K562 (cell line): ENCODE data around the gene NRXN2. TPM values are rescaled to one million over a fixed set of nuclear protein-coding genes. Genes with fewer than 3 reads are reported as not detected.

Source experiments
- ATAC-seq: fragments of 200-7000 bp; cut with Tn5 transposase; 3 replicates; pipeline ENCODE4 v1.9.1; 2020; ENCODE audit warnings: moderate library complexity
- BruUV-seq: library from RNA; stranded (reverse); fragments of 400-500 nt; replicated peaks from 2 replicates; lab custom pipeline; 2021; lab: Mats Ljungman, UMichigan
- CTCF ChIA-PET: fragments of 300-600 bp; formaldehyde crosslinking; extraction: SDS; loops from one replicate; lab custom pipeline; 2021; ENCODE audit warnings: low intra/inter-chr PET ratio; lab: Yijun Ruan, JAX
- POLR2A ChIA-PET: fragments of 300-600, 350-650 bp; sonication (Branson Sonifier 250); formaldehyde crosslinking; extraction: SDS; loops from one replicate; lab custom pipeline; 2021; ENCODE audit warnings: antibody characterized with exemption, inconsistent platforms; lab: Yijun Ruan, JAX
- DNase-seq, 4 experiments: peaks; one replicate each; pipeline versions ENCODE4 v3.0.0 to v3.0.0-alpha.2; 2011 to 2018; ENCODE audit warnings: low spot score in 3 of 4, mixed read lengths in 3 of 4; ENCODE audit errors: extremely low read depth in 1 of 4
- FAIRE-seq: peaks from 2 replicates; lab custom pipeline; 2011; peaks lifted over from hg19 to GRCh38; lab: Jason Lieb, UNC
- H2AFZ ChIP-seq: 2 replicates; pipeline ENCODE4 v1.6.0; 2011; ENCODE audit warnings: low read depth, low read length, control low read depth, inconsistent platforms
- H3K27ac ChIP-seq: fragments of 200-600 bp; 3 replicates; pipeline ENCODE4 v1.8.0; 2011; ENCODE audit warnings: low read depth, mild to moderate bottlenecking, control low read depth, inconsistent platforms, low read length, moderate library complexity, mixed read lengths; ENCODE audit errors: extremely low read depth
- H3K27me3 ChIP-seq, 2 experiments: fragments of 300-600 bp in 1 of 2; 2 replicates in 1 of 2; 3 replicates in 1 of 2; pipeline versions ENCODE4 v1.6.0 to v1.8.0; 2011; ENCODE audit warnings: inconsistent platforms in 2 of 2, low read length in 2 of 2, mild to moderate bottlenecking in 1 of 2, mixed read lengths in 1 of 2, moderate library complexity in 1 of 2; ENCODE audit not compliant: control insufficient read depth in 2 of 2, insufficient read depth in 2 of 2
- H3K36me3 ChIP-seq: fragments of 300-600 bp; 3 replicates; pipeline ENCODE4 v1.8.0; 2011; ENCODE audit warnings: mild to moderate bottlenecking, low read length, inconsistent platforms; ENCODE audit not compliant: control insufficient read depth, insufficient read depth
- H3K4me1 ChIP-seq, 2 experiments: fragments of 200-600 bp in 1 of 2; replicated peaks in 1 of 2; 2 replicates in 1 of 2; 3 replicates in 1 of 2; pipeline versions ENCODE4 v1.5.1 to v1.8.0; 2011; ENCODE audit warnings: inconsistent platforms in 2 of 2, low read length in 2 of 2, mild to moderate bottlenecking in 1 of 2, mixed read lengths in 1 of 2, moderate library complexity in 1 of 2; ENCODE audit not compliant: control insufficient read depth in 2 of 2, insufficient read depth in 2 of 2
- H3K4me2 ChIP-seq: 2 replicates; pipeline ENCODE4 v1.6.1; 2011; ENCODE audit warnings: low read length, control low read depth, inconsistent platforms, mixed read lengths; ENCODE audit not compliant: insufficient read depth
- H3K4me3 ChIP-seq: fragments of 200-600 bp; sonication (generic), shearing (Covaris generic); 2 replicates; pipeline ENCODE4 v1.5.1; 2016; ENCODE audit warnings: control low read depth, inconsistent platforms
- H3K79me2 ChIP-seq: fragments of 200-600 bp; 3 replicates; pipeline ENCODE4 v1.8.0; 2011; ENCODE audit warnings: low read length, inconsistent platforms; ENCODE audit not compliant: control insufficient read depth, insufficient read depth
- H3K9ac ChIP-seq, 2 experiments: 2 replicates each; pipeline versions ENCODE4 v1.6.0 to v1.6.1; 2011; ENCODE audit warnings: low read depth in 2 of 2, low read length in 2 of 2, control low read depth in 1 of 2, inconsistent platforms in 1 of 2, mild to moderate bottlenecking in 1 of 2, mixed read lengths in 1 of 2; ENCODE audit not compliant: insufficient read depth in 1 of 2
- H3K9me1 ChIP-seq: one replicate; pipeline ENCODE4 v1.6.0; 2011; ENCODE audit warnings: inconsistent platforms, mild to moderate bottlenecking, low read length, moderate library complexity; ENCODE audit not compliant: control insufficient read depth, insufficient read depth
- H3K9me3 ChIP-seq: replicated peaks from 2 replicates; pipeline ENCODE4 v1.5.1; 2011; ENCODE audit warnings: low read depth, low read length, inconsistent platforms; ENCODE audit not compliant: control insufficient read depth, insufficient read depth
- H4K20me1 ChIP-seq: replicated peaks from 2 replicates; pipeline ENCODE4 v1.6.1; 2011; ENCODE audit warnings: low read length, inconsistent platforms, mixed read lengths; ENCODE audit not compliant: control insufficient read depth, insufficient read depth
- ADNP ChIP-seq: fragments of 200-800 bp; sonication (Bioruptor generic); IDR thresholded peaks from 2 replicates; pipeline ENCODE4 v1.6.1; 2016; ENCODE audit warnings: missing genetic modification characterization, missing compliant biosample characterization
- CBFA2T2 ChIP-seq: fragments of 450-650 bp; conservative IDR thresholded peaks from 2 replicates; pipeline ENCODE4 v1.6.1; 2017; ENCODE audit warnings: mild to moderate bottlenecking
- CXXC5 ChIP-seq: fragments of 250-450 bp; sonication (Bioruptor Pico); IDR thresholded peaks from 2 replicates; pipeline ENCODE4 v1.8.0; 2022; ENCODE audit warnings: inconsistent platforms, mild to moderate bottlenecking, moderate library complexity
- DPF2 ChIP-seq: fragments of 450-650 bp; IDR thresholded peaks from 2 replicates; pipeline ENCODE4 v1.6.1; 2016
- E2F5 ChIP-seq: sonication (generic); formaldehyde crosslinking; IDR thresholded peaks from 2 replicates; pipeline ENCODE4 v1.8.0; 2022; ENCODE audit warnings: mild to moderate bottlenecking, missing genetic modification reagents
- EHMT2 ChIP-seq: fragments of 450-650 bp; IDR thresholded peaks from 2 replicates; pipeline ENCODE4 v1.6.1; 2018; ENCODE audit warnings: antibody characterized with exemption
- FOXM1 ChIP-seq, 2 experiments: fragments of 450-650 bp in 1 of 2; sonication (generic) in 1 of 2; formaldehyde crosslinking in 1 of 2; IDR thresholded peaks; 2 replicates each; pipeline versions ENCODE4 v1.6.1 to v1.9.0; 2017 to 2022; ENCODE audit warnings: low read depth in 2 of 2, mild to moderate bottlenecking in 2 of 2, missing genetic modification reagents in 1 of 2, moderate library complexity in 1 of 2
- GABPB1 ChIP-seq: sonication (generic); formaldehyde crosslinking; IDR thresholded peaks from 2 replicates; pipeline ENCODE4 v1.8.0; 2022; ENCODE audit warnings: mild to moderate bottlenecking, missing genetic modification reagents
- PTTG1 ChIP-seq: fragments of 450-650 bp; IDR thresholded peaks from 2 replicates; pipeline ENCODE4 v1.6.1; 2016; ENCODE audit warnings: low read depth, mild to moderate bottlenecking, missing genetic modification characterization, missing compliant biosample characterization
- RNF219 ChIP-seq: fragments of 250-450 bp; sonication (Bioruptor Pico); IDR thresholded peaks from 2 replicates; pipeline ENCODE4 v1.5.0; 2022; ENCODE audit warnings: mild to moderate bottlenecking
- RREB1 ChIP-seq: fragments of 250-450 bp; sonication (Bioruptor Pico); IDR thresholded peaks from 2 replicates; pipeline ENCODE4 v1.4.0; 2020
- SRF ChIP-seq, 2 experiments: fragments of 250-450, 450-650 bp in 1 of 2; sonication (Bioruptor Pico) in 1 of 2; sonication (generic) in 1 of 2; formaldehyde crosslinking; IDR thresholded peaks; 2 replicates each; pipeline versions ENCODE4 v1.5.0 to v1.5.1; 2020 to 2022; ENCODE audit warnings: mild to moderate bottlenecking in 1 of 2, missing genetic modification reagents in 1 of 2
- STAG1 ChIP-seq: sonication (generic); formaldehyde crosslinking; IDR thresholded peaks from 2 replicates; pipeline ENCODE4 v1.5.0; 2020; ENCODE audit warnings: missing genetic modification reagents, borderline replicate concordance
- ZNF239 ChIP-seq: fragments of 250-450 bp; sonication (Bioruptor Pico); IDR thresholded peaks from 2 replicates; pipeline ENCODE4 v1.4.0; 2020; ENCODE audit warnings: mild to moderate bottlenecking
- WGBS: fragments of 100-300 bp; shearing (Covaris generic); methylation state at CpG from one replicate; pipeline ENCODE4 v1.1.6; 2016; ENCODE audit warnings: low coverage, mixed read lengths; ENCODE audit not compliant: insufficient coverage; ENCODE audit errors: missing lambda C conversion rate; 5-methylcytosine and 5-hydroxymethylcytosine counted together
- in situ Hi-C: fragments of 300-500 bp; cut with MboI; formaldehyde crosslinking; loops from 4 replicates; pipeline ENCODE4 v1.15.0; 2018; ENCODE audit warnings: inconsistent platforms, mixed read lengths
- intact Hi-C: fragments of 100-400 bp; cut with micrococcal nuclease; formaldehyde crosslinking; loops from 2 replicates; pipeline ENCODE4 v1.14.2; 2022
- polyA plus RNA-seq, 8 experiments: library from polyadenylated mRNA; depleted of rRNA in 4 of 8; stranded (reverse) in 5 of 8; unstranded in 3 of 8; fragments of >200 nt; fragmentation: Nextera tagmentation in 2 of 8; fragmentation: Illumina TruSeq in 1 of 8; extraction: Ambion mirVana in 2 of 8; extraction: Trizol in 1 of 8; gene quantifications; 2 replicates each; pipeline versions ENCODE4 v1.2.1 to v1.2.3, GENCODE V29; 2011 to 2014; ENCODE audit warnings: inconsistent platforms in 1 of 8, missing spikeins in 1 of 8
- total RNA-seq, 7 experiments: library from RNA; depleted of rRNA in 6 of 7; stranded (reverse); fragments of >200 nt in 6 of 7; fragmentation: Illumina TruSeq in 2 of 7; extraction: Trizol in 2 of 7; gene quantifications; 2 replicates each; pipeline versions ENCODE4 v1.2.1 to v1.2.3, GENCODE V29; 2011 to 2021; ENCODE audit warnings: low replicate concordance in 1 of 7

The NRXN2 gene
- total and polyA plus RNA-seq, 9 of the 15 experiments (the other 6 are each of a cell fraction or from before 2014, with no cell fraction given) = 0.07 to 0.47 (median 0.15) TPM; not detected in 4

- no peak overlapping the region for H3K4me2 ChIP-seq
- ATAC-seq = peak; percentile 60
- H3K9me1 ChIP-seq = no peaks in the 10 kb centered on the region
- CTCF ChIA-PET = interaction anchor here (0.6 to 0.8 kb wide), 2 partner anchors 52 to 86 kb away, joined by 3 to 4 read pairs; no protein-coding TSS in a partner anchor
- H3K27me3 ChIP-seq = no peaks in the 10 kb centered on the region
- no peaks in the 10 kb centered on the region for H3K36me3 ChIP-seq
- intact Hi-C loops = loop anchor here (5.0 to 10.0 kb wide), 2 partner anchors 68 to 85 kb away; partner anchors contain the start of genes NRXN2 and RASGRP2
- 41% methylated on average over 6 of the region's 6 CpGs for WGBS
- POLR2A ChIA-PET = interaction anchor here (0.8 kb wide), 1 partner anchor 10 kb away, joined by 4 read pairs; no protein-coding TSS in a partner anchor
- no TSS peak for BruUV-seq
- peak; percentile 50 to 63 (median 55) for DNase-seq
- FAIRE-seq = peak; percentile 29
- in situ Hi-C loops = loop anchor here (5.0 kb wide), 1 partner anchor 300 kb away; the partner anchor contains the start of gene RPS6KA4
- H3K79me2 ChIP-seq = no peaks in the 10 kb centered on the region
- no peak overlapping the region for H3K27ac ChIP-seq
- peak overlapping the region in 1 of 2 experiments; percentile 31; a peak in 1 of 4 replicates for H3K9ac ChIP-seq
- no peak overlapping the region for H3K4me3 ChIP-seq
- peaks cover 45 to 49% of the 10 kb centered on the region in 2 experiments for H3K4me1 ChIP-seq
- H4K20me1 ChIP-seq = no peaks in the 10 kb centered on the region
- no peaks in the 10 kb centered on the region for H3K9me3 ChIP-seq
- peak overlapping the region; percentile 62; the same call in 1 of the 2 replicates for H2AFZ ChIP-seq
- TF ChIP-seq E2F5 (CRISPR knock-in tag) (no peak), DPF2 (no peak), PTTG1 (tag) (no peak), GABPB1 (0 out of 2 replicates have a peak, but pooled peaks have one; percentile 12), CBFA2T2 (no peak), CXXC5 (CRISPR knock-in tag) (no peak), SRF (CRISPR knock-in tag; IDR thresholded peaks at IDR 0.05) (no peak), FOXM1 (IDR thresholded peaks at IDR 0.05; ENCODE audit: low read depth) (no peak), FOXM1 (CRISPR knock-in tag; IDR thresholded peaks at IDR 0.05; ENCODE audit: low read depth) (no peak), STAG1 (CRISPR knock-in tag) (0 out of 2 replicates have a peak, but pooled peaks have one; percentile 25), ZNF239 (CRISPR knock-in tag) (no peak), RREB1 (CRISPR knock-in tag) (no peak), RNF219 (CRISPR knock-in tag) (no peak), EHMT2 (no peak), ADNP (tag) (no peak)
Observed at GRCh38 chr11:64656862-64657261, 66.1 kb downstream of the NRXN2 start.
